Psoas muscle (tissue), 8 donors: ENCODE measurements around the gene ZBTB43. TPM values are rescaled to one million over a fixed set of nuclear protein-coding genes. Genes with fewer than 3 reads are reported as not detected.

Experiments
- ATAC-seq, 4 donors: fragments of 200-7000 bp; cut with Tn5 transposase; one replicate each; pipeline ENCODE4 v1.9.1; 2020; ENCODE audit warnings: moderate library complexity in 3 of 4, mild to moderate bottlenecking in 2 of 4
- DNase-seq, 2 donors: peaks; one replicate each; pipeline ENCODE4 v3.0.0-alpha.2; 2020
- H3K27ac ChIP-seq: fragments of 200-600 bp; one replicate; pipeline ENCODE4 v1.8.0; 2022
- H3K27me3 ChIP-seq, 3 donors: fragments of 200-600 bp in 1 of 3; one replicate each; pipeline versions ENCODE4 v1.6.1 to v1.8.0; 2013 to 2022; ENCODE audit warnings: low read length in 2 of 3, mild to moderate bottlenecking in 2 of 3, moderate library complexity in 1 of 3; ENCODE audit not compliant: insufficient read depth in 3 of 3
- H3K36me3 ChIP-seq, 2 donors: fragments of 200-600 bp in 1 of 2; one replicate each; pipeline versions ENCODE4 v1.6.1 to v1.8.0; 2013 to 2022; ENCODE audit warnings: low read depth in 1 of 2, mild to moderate bottlenecking in 1 of 2, moderate library complexity in 1 of 2; ENCODE audit not compliant: insufficient read depth in 1 of 2
- H3K4me1 ChIP-seq: fragments of 200-600 bp; one replicate; pipeline ENCODE4 v1.8.0; 2022
- H3K4me3 ChIP-seq: fragments of 200-600 bp; one replicate; pipeline ENCODE4 v1.8.0; 2022; ENCODE audit warnings: mild to moderate bottlenecking
- H3K9me3 ChIP-seq: fragments of 200-600 bp; one replicate; pipeline ENCODE4 v1.8.0; 2022
- CTCF ChIP-seq: fragments of 200-600 bp; IDR thresholded peaks from one replicate; pipeline ENCODE4 v1.8.0; 2022; ENCODE audit warnings: antibody characterized with exemption
- WGBS, 3 donors: extraction: QIAGEN DNeasy Blood & Tissue Kit; methylation state at CpG; one replicate each; pipeline versions ENCODE4 v1.1.6 to v1.1.7; 2013; 5-methylcytosine and 5-hydroxymethylcytosine counted together
- intact Hi-C, 2 donors: fragments of 100-400 bp; cut with DNase I; formaldehyde crosslinking; loops; one replicate each; pipeline versions ENCODE4 v1.11.0 to v1.14.2; 2022
- polyA plus RNA-seq, 3 donors: library from polyadenylated mRNA; stranded (reverse); fragments of 200-250 nt; gene quantifications; one replicate each; pipeline ENCODE4 v1.2.3, GENCODE V29; 2013
- total RNA-seq, 4 donors: library from RNA; stranded (reverse); fragmentation: NEBNext Ultra II Directional in 2 of 4; extraction: Animal tissue kit (Norgen Biotek cat#: 25700) in 2 of 4; gene quantifications; one replicate each; pipeline versions ENCODE4 v1.2.1 to v1.2.4, GENCODE V29; 2021 to 2023
- donor health status: healthy with polysubstance abuse.
- donor health status: DM: no; HTN: no; CAD: no; lungs with moderate emphysema.
- donor health status: Bipolar disorder and iron deficiency.
- donor health status: healthy.
- donor health status: DM: yes; HTN: yes; CAD: no.
- donor health status: DM: no; HTN: no; CAD: no.
- donor health status: DM: no; HTN: no; CAD: no.
- donor health status: DM: yes; HTN: yes; CAD: no.

Gene ZBTB43
- total and polyA plus RNA-seq, 7 donors: 19.5 to 98.3 (median 48.2) TPM

- intact Hi-C loops: no loop called here
- no peak for TF ChIP-seq CTCF
- no peaks in the 10 kb centered on the region for H3K27me3 ChIP-seq
- H3K4me3 ChIP-seq: no peak overlapping the region
- H3K4me1 ChIP-seq: peaks cover 59% of the 10 kb centered on the region
- 91 to 96% (median 92%) methylated on average over 3 of the region's 3 CpGs for WGBS, 3 donors
- peaks cover 16 to 67% of the 10 kb centered on the region in 2 donors for H3K36me3 ChIP-seq
- H3K9me3 ChIP-seq: no peaks in the 10 kb centered on the region
- ATAC-seq: no peak
- H3K27ac ChIP-seq: no peak overlapping the region
- no peak for DNase-seq
These were observed 26.0 kb downstream of the ZBTB43 start for GRCh38 chr9:126830827-126831226.

DNA sequence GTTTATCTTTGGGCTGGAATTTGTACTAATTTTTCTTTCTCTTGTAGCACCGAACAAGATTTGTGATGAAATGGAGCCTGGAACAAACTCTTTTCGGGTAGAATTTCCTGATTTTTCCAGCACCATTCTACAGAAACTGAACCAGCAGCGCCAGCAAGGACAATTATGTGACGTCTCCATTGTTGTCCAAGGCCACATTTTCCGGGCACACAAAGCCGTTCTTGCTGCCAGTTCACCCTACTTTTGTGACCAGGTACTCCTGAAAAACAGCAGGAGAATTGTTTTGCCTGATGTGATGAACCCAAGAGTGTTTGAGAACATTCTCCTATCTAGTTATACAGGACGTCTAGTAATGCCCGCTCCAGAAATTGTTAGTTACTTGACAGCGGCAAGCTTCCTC, 27.6 kb downstream of the ZBTB43 start:
- DNase-seq (no peak), ATAC-seq (no peak)
- H3K27ac ChIP-seq: no peak overlapping the region
- no peak overlapping the region for H3K4me3 ChIP-seq
- H3K27me3 ChIP-seq: no peaks in the 10 kb centered on the region
- TF ChIP-seq CTCF: no peak
- peaks cover 16 to 71% of the 10 kb centered on the region in 2 donors for H3K36me3 ChIP-seq
- no peaks in the 10 kb centered on the region for H3K9me3 ChIP-seq
- peaks cover 66% of the 10 kb centered on the region for H3K4me1 ChIP-seq
- intact Hi-C loops: no loop called here
- 90 to 92% (median 92%) methylated on average over 9 of the region's 9 CpGs for WGBS, 3 donors

DNA sequence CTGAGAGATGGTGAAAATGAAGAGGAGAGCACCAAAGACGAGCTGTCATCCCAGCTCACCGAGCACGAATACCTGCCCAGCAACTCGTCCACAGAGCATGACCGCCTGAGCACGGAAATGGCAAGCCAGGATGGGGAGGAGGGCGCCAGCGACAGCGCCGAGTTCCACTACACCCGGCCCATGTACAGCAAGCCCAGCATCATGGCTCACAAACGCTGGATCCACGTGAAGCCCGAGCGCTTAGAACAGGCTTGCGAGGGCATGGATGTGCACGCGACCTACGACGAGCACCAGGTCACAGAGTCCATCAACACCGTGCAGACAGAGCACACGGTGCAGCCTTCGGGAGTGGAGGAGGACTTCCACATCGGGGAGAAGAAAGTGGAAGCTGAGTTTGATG, 28.2 kb downstream of the ZBTB43 start:
- DNase-seq (no peak), ATAC-seq (peak in 3 of 4 donors; percentile 18 to 28 (median 24))
- Histone ChIP-seq H3K4me3 (peak overlapping the region; percentile 45), H3K36me3 (peaks cover 16 to 69% of the 10 kb centered on the region in 2 donors), H3K27me3 (no peaks in the 10 kb centered on the region), H3K9me3 (no peaks in the 10 kb centered on the region), H3K4me1 (peaks cover 71% of the 10 kb centered on the region), H3K27ac (peak overlapping the region; percentile 32)
- 88 to 95% (median 90%) methylated on average over 24 of the region's 24 CpGs for WGBS, 3 donors
- TF ChIP-seq CTCF: no peak
- intact Hi-C loops: no loop called here

DNA sequence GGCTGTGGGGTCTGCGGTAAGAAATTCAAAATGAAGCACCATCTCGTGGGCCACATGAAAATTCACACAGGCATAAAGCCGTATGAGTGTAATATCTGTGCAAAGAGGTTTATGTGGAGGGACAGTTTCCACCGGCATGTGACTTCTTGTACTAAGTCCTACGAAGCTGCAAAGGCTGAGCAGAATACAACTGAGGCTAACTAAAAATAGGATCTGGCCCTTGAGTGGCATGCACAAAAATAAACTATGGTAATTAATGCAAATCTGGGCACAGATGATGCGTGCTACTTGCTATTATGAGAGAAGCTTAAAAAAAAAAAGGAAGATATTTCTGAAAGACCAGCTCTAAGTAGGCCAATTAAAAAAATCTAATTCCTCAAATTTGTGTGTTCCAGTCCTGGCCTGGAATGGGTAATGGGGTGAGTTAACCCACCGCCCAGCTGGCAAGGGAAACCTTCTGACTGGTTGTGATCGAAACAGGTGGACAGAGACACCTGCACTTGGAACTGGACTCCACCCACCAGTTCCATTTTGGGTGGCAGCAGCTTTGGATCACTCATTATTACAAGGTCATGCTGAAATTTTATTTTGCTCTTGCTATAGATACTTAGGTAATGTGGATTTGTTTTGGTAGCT, 29.0 kb downstream of the ZBTB43 start:
- H3K27me3 ChIP-seq: no peaks in the 10 kb centered on the region
- peak overlapping the region; percentile 32 for H3K27ac ChIP-seq
- H3K4me1 ChIP-seq: peaks cover 75% of the 10 kb centered on the region
- 49 to 68% (median 50%) methylated on average over 8 of the region's 8 CpGs for WGBS, 3 donors
- peak overlapping the region; percentile 45 for H3K4me3 ChIP-seq
- intact Hi-C loops: no loop called here
- H3K9me3 ChIP-seq: no peaks in the 10 kb centered on the region
- ATAC-seq: peak; percentile 34 to 71 (median 60)
- no peak for TF ChIP-seq CTCF
- no peak for DNase-seq
- peaks cover 16 to 76% of the 10 kb centered on the region in 2 donors for H3K36me3 ChIP-seq

DNA sequence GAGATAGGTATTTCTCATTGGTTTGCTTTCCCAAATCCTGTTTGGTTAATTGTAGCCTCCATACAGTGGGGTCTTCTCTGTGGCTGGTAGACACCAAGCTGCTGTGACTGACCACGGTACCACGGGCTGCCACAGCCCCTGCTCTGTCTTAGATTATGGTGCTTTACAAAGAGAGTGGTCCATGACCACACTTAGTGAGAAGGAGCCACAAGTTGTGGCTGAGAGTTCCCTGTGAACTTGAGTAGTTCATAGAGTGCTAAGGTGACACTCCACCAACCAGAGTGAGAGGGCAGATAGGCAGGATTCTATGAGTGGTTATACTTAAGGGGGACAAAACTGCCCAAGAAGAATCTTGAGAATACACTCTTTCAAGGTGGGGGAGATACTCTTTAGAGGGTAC, 29.8 kb downstream of the ZBTB43 start:
- Histone ChIP-seq H3K36me3 (peaks cover 16 to 83% of the 10 kb centered on the region in 2 donors), H3K9me3 (no peaks in the 10 kb centered on the region), H3K4me3 (peak overlapping the region; percentile 45), H3K27me3 (no peaks in the 10 kb centered on the region), H3K27ac (no peak overlapping the region), H3K4me1 (peaks cover 74% of the 10 kb centered on the region)
- no peak for TF ChIP-seq CTCF
- 89 to 100% (median 96%) methylated on average over 2 of the region's 2 CpGs for WGBS, 3 donors
- DNase-seq (no peak), ATAC-seq (peak in 2 of 4 donors; percentile 12)
- intact Hi-C loops: no loop called here
